Thyroid gland (tissue), 4 donors: Measurements from ENCODE around the gene TET3.

Source experiments
- CTCF ChIP-seq, 6 experiments: fragments of 200-600 bp in 3 of 6; fragments of 450-650 bp in 3 of 6; sonication (generic) in 3 of 6; IDR thresholded peaks; one replicate each; pipeline ENCODE4 v1.5.1; 2016 to 2019; ENCODE audit warnings: antibody characterized with exemption in 6 of 6, mild to moderate bottlenecking in 2 of 6, inconsistent platforms in 1 of 6, moderate library complexity in 1 of 6
- POLR2A ChIP-seq, 2 donors: fragments of 450-650 bp; IDR thresholded peaks; one replicate each; pipeline ENCODE4 v1.6.1; 2017; ENCODE audit warnings: antibody characterized with exemption in 2 of 2, mild to moderate bottlenecking in 2 of 2, moderate library complexity in 1 of 2

GRCh38 chr2:73987948-73988700, 3.4 kb downstream of the TET3 start:
- TF ChIP-seq CTCF (IDR thresholded peaks at IDR 0.05) (no peak), POLR2A (IDR thresholded peaks at IDR 0.05) (no peak)
